ENCODE results near the gene PTPRG.

The PTPRG gene

GRCh38 chr3:62225051-62225450 lies 663.7 kb downstream of the PTPRG start:
- no peak for DNase-seq

GRCh38 chr3:62226601-62227339 lies 665.4 kb downstream of the PTPRG start:
- no peak for DNase-seq

- DNase-seq, result no peak
Measured at GRCh38 chr3:62228467-62228866, 667.1 kb downstream of the PTPRG start.

GRCh38 chr3:62229211-62229610 lies 667.8 kb downstream of the PTPRG start:
- DNase-seq, result no peak

GRCh38 chr3:62229908-62230307 lies 668.5 kb downstream of the PTPRG start:
- DNase-seq, result peak; percentile 20

- no peak for DNase-seq
Measured at GRCh38 chr3:62233065-62233464, 671.7 kb downstream of the PTPRG start.

GRCh38 chr3:62236016-62236415 lies 674.6 kb downstream of the PTPRG start:
- DNase-seq, result no peak

- no peak for DNase-seq
Measured at GRCh38 chr3:62237286-62237948, 676.0 kb downstream of the PTPRG start.

- DNase-seq, result no peak
Measured at GRCh38 chr3:62238003-62238402, 676.6 kb downstream of the PTPRG start.

GRCh38 chr3:62238431-62238830 lies 677.1 kb downstream of the PTPRG start:
- no peak for DNase-seq

- DNase-seq, result no peak
Measured at GRCh38 chr3:62241279-62241678, 679.9 kb downstream of the PTPRG start.

GRCh38 chr3:62242831-62243509 lies 681.6 kb downstream of the PTPRG start:
- DNase-seq, result no peak

GRCh38 chr3:62246094-62246493 lies 684.7 kb downstream of the PTPRG start:
- DNase-seq, result no peak

- no peak for DNase-seq
Measured at GRCh38 chr3:62246985-62247384, 685.6 kb downstream of the PTPRG start.

GRCh38 chr3:62248734-62249483 lies 687.5 kb downstream of the PTPRG start:
- DNase-seq, result no peak

- no peak for DNase-seq
Measured at GRCh38 chr3:62249484-62249776, 688.1 kb downstream of the PTPRG start.

- peak; percentile 0 for DNase-seq
Measured at GRCh38 chr3:62249855-62250543, 688.6 kb downstream of the PTPRG start.

GRCh38 chr3:62252438-62253157 lies 691.2 kb downstream of the PTPRG start:
- no peak for DNase-seq

GRCh38 chr3:62253971-62254370 lies 692.6 kb downstream of the PTPRG start:
- DNase-seq, result no peak

- no peak for DNase-seq
Measured at GRCh38 chr3:62255758-62256157, 694.4 kb downstream of the PTPRG start.

- DNase-seq, result no peak
Measured at GRCh38 chr3:62259924-62260323, 698.6 kb downstream of the PTPRG start.

GRCh38 chr3:62260655-62261054 lies 699.3 kb downstream of the PTPRG start:
- DNase-seq, result no peak

Measured in DMS53 (cell line).